ENCODE data around the gene CDKN1B. TPM values are rescaled to one million over a fixed set of nuclear protein-coding genes. Genes with fewer than 3 reads are reported as not detected.

CDKN1B gene
- total and polyA plus RNA-seq, 2 of the 13 experiments (the other 11 are each of a cell fraction or from before 2014, with no cell fraction given), result 20.1 to 37.2 TPM

DNA sequence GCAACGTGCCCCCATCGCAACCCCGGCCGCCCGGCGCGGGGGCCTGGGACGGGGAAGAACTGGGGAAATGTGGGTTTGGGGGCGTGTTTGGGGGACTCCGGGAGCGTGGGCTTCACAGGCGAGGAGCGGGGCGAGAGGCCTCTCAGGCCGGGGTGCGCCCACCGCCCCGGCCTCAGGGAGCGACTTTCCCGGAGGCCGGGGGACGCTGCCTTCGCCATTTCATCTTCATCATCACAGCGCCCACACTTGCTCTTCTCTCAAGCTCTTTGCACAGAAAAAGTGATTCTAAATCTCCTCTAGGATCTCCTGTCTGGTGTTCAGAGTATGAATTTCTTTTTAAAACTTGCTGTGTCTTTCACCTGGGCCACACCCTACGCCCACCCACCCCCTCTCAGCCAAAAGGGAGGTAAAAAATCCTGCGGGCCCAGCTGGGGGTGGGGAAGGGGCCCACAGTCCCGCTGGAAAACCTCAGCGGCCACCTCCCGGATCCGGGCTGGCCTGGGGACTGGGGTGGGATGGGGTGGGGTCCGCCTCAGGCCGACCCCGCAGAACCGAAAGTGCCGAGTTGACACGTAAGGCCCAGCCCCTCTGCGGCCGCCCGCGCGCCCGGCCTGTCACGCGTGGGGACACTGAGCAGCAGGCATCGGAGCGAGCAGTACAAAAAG is 7.4 kb downstream of the CDKN1B start (continued):
- TF ChIP-seq, protein P1, sequence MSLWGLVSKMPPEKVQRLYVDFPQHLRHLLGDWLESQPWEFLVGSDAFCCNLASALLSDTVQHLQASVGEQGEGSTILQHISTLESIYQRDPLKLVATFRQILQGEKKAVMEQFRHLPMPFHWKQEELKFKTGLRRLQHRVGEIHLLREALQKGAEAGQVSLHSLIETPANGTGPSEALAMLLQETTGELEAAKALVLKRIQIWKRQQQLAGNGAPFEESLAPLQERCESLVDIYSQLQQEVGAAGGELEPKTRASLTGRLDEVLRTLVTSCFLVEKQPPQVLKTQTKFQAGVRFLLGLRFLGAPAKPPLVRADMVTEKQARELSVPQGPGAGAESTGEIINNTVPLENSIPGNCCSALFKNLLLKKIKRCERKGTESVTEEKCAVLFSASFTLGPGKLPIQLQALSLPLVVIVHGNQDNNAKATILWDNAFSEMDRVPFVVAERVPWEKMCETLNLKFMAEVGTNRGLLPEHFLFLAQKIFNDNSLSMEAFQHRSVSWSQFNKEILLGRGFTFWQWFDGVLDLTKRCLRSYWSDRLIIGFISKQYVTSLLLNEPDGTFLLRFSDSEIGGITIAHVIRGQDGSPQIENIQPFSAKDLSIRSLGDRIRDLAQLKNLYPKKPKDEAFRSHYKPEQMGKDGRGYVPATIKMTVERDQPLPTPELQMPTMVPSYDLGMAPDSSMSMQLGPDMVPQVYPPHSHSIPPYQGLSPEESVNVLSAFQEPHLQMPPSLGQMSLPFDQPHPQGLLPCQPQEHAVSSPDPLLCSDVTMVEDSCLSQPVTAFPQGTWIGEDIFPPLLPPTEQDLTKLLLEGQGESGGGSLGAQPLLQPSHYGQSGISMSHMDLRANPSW (CRISPR knock-in tag; IDR thresholded peaks at IDR 0.05; ENCODE audit: borderline replicate concordance), result 0 out of 2 replicates have a peak, but pooled peaks have one; percentile 9
- TF ChIP-seq EZH2 (conservative IDR thresholded peaks at IDR 0.05; ENCODE audit: low read depth, low read length) (no peak), LCORL (IDR thresholded peaks at IDR 0.05) (no peak), LCORL (CRISPR knock-in tag; IDR thresholded peaks at IDR 0.05) (peak; percentile 38; the same call in 1 of the 2 replicates), MAFK (conservative IDR thresholded peaks at IDR 0.05 in 1 of 2, IDR thresholded peaks at IDR 0.05 in 1 of 2; ENCODE audit: low read length in 2 of 2) (no peak), GATAD1 (CRISPR knock-in tag; IDR thresholded peaks at IDR 0.05) (no peak), ZNF441 (CRISPR knock-in tag; IDR thresholded peaks at IDR 0.05; ENCODE audit: borderline replicate concordance) (no peak), HOXD1 (CRISPR knock-in tag; IDR thresholded peaks at IDR 0.05) (no peak), SMAD1 (CRISPR knock-in tag; IDR thresholded peaks at IDR 0.05; ENCODE audit: borderline replicate concordance, low read depth) (no peak), ZNF768 (CRISPR knock-in tag; IDR thresholded peaks at IDR 0.05) (peak; percentile 49; the same call in 1 of the 2 replicates), PTBP1 (IDR thresholded peaks at IDR 0.05; ENCODE audit: low read depth, low read length, poor library complexity, severe bottlenecking) (no peak), RBFOX2 (IDR thresholded peaks at IDR 0.05; ENCODE audit: low read depth, low read length) (peak; percentile 86), SSRP1 (CRISPR knock-in tag; IDR thresholded peaks at IDR 0.05) (no peak), FOXP1 (IDR thresholded peaks at IDR 0.05) (no peak), FOXP1 (CRISPR knock-in tag; IDR thresholded peaks at IDR 0.05) (no peak), HNRNPL (IDR thresholded peaks at IDR 0.05; ENCODE audit: low read depth, low read length) (no peak), ZNF572 (CRISPR knock-in tag; IDR thresholded peaks at IDR 0.05) (no peak), BCL6 (CRISPR knock-in tag; IDR thresholded peaks at IDR 0.05) (no peak)
- TF ChIP-seq, protein P2, sequence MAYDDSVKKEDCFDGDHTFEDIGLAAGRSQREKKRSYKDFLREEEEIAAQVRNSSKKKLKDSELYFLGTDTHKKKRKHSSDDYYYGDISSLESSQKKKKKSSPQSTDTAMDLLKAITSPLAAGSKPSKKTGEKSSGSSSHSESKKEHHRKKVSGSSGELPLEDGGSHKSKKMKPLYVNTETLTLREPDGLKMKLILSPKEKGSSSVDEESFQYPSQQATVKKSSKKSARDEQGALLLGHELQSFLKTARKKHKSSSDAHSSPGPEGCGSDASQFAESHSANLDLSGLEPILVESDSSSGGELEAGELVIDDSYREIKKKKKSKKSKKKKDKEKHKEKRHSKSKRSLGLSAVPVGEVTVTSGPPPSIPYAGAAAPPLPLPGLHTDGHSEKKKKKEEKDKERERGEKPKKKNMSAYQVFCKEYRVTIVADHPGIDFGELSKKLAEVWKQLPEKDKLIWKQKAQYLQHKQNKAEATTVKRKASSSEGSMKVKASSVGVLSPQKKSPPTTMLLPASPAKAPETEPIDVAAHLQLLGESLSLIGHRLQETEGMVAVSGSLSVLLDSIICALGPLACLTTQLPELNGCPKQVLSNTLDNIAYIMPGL (CRISPR knock-in tag; IDR thresholded peaks at IDR 0.05; ENCODE audit: borderline replicate concordance in 1 of 2, low read depth in 1 of 2), result no peak
- TF ChIP-seq, protein P3, sequence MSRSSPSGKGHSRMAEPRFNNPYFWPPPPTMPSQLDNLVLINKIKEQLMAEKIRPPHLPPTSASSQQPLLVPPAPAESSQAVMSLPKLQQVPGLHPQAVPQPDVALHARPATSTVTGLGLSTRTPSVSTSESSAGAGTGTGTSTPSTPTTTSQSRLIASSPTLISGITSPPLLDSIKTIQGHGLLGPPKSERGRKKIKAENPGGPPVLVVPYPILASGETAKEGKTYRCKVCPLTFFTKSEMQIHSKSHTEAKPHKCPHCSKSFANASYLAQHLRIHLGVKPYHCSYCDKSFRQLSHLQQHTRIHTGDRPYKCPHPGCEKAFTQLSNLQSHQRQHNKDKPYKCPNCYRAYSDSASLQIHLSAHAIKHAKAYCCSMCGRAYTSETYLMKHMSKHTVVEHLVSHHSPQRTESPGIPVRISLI (CRISPR knock-in tag; IDR thresholded peaks at IDR 0.05; ENCODE audit: borderline replicate concordance), result no peak
- TF ChIP-seq, protein P4, sequence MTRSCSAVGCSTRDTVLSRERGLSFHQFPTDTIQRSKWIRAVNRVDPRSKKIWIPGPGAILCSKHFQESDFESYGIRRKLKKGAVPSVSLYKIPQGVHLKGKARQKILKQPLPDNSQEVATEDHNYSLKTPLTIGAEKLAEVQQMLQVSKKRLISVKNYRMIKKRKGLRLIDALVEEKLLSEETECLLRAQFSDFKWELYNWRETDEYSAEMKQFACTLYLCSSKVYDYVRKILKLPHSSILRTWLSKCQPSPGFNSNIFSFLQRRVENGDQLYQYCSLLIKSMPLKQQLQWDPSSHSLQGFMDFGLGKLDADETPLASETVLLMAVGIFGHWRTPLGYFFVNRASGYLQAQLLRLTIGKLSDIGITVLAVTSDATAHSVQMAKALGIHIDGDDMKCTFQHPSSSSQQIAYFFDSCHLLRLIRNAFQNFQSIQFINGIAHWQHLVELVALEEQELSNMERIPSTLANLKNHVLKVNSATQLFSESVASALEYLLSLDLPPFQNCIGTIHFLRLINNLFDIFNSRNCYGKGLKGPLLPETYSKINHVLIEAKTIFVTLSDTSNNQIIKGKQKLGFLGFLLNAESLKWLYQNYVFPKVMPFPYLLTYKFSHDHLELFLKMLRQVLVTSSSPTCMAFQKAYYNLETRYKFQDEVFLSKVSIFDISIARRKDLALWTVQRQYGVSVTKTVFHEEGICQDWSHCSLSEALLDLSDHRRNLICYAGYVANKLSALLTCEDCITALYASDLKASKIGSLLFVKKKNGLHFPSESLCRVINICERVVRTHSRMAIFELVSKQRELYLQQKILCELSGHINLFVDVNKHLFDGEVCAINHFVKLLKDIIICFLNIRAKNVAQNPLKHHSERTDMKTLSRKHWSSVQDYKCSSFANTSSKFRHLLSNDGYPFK (CRISPR knock-in tag; IDR thresholded peaks at IDR 0.05; ENCODE audit: borderline replicate concordance), result 0 out of 2 replicates have a peak, but pooled peaks have one; percentile 2
